NCI-H2107 (cell line): ENCODE data around the gene NTRK3.
"Not testable (repeated sequence)": the region's sequence is repeated elsewhere in the genome, so short reads cannot be mapped to it uniquely, and the experiment has no call there.

Source experiments
- DNase-seq: peaks from one replicate; lab custom pipeline; 2025; lab: John Stamatoyannopoulos, UW

NTRK3 gene

DNA sequence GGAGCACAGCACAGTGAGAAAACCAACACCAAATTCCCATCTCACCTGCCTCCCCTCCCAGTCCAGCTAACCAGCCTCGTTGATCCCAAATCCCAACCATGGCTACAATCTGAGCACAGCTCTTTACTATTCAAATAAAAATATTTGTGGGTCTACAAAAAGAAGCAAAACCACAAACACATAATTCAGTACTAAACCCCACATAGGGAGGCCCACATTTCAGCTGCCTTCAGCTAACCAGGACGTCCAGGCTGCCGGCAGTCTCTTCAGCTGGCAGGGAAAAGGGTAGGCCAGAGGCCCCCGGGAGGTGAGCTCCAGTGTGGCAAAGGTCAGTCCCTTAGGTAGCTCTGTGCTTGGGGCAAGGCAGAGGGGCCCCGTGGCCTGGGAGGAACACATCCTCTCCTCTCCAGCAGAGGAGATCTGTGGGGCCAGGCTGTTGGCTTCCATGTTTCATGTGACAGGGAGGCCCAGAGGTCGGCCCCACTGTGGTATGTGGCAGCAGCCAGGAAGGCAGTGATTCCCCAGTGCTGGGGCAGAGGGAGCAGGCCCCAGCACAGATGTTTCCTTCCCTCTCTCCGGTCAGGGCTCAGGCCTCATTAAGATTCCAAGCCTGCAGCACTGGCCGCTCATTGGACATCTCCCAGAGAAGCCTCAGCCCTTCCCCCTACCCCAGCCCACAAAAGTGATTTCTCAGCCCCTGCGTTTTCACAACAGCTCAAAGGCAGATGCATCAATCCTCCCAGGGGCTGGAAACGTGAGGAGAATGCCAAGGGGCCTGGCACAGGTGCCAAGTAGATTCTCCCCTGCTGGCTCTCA, 381.4 kb downstream of the NTRK3 start:
- no peak for DNase-seq

DNA sequence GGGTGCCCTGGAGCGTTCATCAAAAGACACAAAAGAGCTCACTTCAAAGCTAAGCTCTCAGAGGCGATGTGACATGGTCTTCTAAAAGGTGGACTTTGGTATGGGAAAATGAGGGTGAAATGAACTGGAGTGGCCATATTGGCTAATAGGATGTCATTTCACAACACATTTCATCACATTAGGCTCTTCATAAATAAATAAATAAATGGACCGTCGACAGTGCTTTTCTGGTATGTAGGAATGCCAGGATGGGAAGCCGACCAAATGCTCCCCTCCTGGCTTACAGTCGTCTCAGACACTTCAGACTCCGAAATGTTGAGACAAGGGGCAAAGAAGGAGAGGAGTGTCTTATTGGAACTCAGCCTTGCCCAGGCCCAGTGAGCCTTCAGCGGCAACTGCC, 383.0 kb downstream of the NTRK3 start:
- no peak for DNase-seq

DNA sequence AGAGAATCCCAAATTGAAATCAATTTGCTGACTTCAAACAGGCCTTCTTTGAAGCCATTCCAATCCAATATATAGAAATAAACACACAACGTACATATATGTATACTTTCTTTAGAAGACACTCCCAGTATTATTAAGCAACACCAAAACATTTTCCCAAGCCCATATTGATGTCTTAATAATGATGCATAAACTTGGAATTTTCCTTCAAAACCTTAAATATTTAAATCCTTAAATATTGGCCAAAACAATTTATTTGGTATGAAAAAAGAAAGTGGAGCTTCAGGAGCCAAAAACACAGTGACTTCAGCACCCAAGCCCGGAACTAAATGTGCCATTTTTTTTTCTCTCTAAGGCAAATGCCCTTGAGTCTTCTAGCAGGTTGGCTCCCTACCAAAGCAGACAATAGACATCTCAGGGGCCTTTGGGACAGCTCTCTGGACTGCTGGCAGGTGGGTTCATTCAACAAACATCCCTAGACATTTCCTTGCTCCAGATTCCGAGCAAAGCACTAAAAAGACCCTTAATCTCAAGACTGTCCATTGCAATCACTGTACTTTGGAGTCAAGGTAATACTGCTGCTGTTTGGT, 384.7 kb downstream of the NTRK3 start:
- no peak for DNase-seq

DNA sequence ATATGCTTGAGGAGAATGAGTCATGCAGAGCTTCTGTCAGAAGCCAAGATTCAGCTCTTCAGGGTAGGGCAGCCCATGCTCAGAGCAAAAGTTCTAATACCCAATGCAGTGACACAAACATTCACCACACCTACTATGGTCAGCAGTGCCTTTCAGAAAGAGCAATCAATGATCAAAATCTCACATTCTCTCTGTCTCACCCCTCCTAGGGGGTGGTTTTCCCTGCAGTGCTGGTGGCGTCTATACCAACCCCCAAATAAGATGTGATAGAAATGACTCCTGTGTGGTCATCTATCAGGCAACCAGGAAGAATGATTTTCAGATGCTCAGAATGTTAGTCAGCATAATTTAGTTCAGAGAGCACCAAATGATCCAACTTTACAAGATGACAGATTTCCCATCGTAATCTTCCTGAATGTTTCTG, 385.3 kb downstream of the NTRK3 start:
- no peak for DNase-seq

DNA sequence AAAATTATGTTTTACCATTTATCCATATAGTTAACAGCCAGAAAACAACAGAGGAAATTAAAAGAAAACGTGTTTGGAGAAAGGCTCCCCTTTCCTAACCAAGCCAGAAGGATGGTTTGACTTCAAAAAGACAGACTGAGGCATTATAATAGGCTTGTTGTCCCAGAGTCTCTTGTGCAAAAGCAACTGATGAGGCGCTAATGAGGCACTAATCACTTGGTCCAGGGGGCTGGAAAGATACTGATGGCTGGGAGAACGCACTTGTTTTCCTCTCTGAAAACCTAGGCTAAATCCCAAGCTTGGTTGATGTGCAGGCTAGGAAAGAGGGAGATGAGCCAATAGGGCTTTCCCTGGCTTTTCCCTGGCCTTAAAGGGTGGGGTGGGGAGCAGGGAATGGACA, 389.6 kb downstream of the NTRK3 start:
- DNase-seq: no peak

DNA sequence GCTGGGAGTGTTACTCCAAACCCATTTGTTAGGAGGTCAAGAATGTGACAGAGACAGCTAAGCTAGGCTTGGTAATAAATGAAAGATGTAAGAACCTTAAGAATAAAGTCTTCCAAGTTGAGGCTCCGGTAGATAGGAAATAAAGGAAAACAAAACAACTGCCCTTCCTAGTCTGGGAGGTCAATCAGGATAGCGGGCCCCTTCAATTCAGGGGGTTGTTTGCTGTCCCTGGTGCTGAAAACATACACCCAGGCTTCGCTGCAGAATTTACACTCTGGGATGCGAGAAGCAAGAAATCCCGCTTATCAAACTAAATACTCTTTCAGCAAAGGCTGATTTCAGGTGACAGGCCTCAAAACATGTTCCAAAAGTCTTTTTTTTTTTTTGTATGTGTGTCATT, 393.4 kb downstream of the NTRK3 start:
- DNase-seq: no peak

DNA sequence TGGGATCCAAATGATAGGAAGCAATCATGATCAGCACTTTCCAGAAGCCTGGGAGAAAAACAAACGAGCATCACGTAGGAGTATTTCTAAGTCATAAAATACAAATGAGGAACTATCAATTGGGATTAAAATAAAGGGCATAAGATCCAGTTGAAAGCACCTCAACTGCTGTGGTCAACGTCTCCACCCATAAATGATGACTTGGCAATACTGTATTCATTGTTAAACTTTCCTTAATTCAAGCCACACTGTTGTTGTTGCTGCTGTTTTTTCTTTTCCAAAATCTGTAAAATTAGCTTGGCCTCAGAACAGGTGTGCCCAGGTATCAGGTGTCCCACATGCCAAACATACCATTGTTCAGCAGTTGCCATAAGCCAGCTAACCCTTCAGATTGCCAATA, 395.8 kb downstream of the NTRK3 start:
- no peak for DNase-seq

DNA sequence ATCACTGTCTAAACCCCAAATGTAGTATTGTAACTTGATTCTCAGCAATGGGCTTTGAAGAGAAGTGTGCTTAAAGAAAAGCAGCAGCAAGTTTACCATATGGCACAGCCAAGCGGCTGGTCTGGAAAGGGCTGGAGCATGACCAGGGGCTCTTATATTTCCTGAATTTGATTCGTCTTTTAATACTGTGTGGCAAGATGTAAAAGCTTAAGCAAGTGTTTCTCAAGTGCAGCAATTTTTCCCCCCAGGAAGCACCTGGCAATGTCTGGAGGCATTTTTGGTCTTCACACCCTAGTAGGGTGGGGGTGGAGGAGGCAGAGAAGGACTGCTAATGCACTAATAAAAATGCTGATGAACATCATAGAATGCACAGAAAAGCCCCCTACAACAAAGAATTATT, 397.9 kb downstream of the NTRK3 start:
- no peak for DNase-seq

DNA sequence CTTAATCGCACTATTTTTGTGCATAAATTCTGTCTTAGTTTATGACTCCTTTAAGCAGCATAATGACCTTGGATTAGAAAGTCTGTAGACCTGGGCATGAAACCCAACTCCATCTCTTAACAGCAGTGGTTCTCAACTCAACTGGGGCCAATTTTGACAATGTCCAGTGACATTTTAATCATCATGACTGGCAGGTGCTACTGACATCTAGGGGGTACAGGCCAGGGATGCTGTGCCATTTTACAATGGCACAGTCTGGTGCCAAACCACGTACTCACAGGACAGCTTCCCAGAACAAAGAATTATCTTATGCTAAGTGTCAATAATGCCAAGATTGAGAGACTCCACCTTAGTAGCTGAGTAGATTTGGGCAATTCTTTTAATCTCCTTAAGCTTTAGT, 405.0 kb downstream of the NTRK3 start:
- no peak for DNase-seq

DNA sequence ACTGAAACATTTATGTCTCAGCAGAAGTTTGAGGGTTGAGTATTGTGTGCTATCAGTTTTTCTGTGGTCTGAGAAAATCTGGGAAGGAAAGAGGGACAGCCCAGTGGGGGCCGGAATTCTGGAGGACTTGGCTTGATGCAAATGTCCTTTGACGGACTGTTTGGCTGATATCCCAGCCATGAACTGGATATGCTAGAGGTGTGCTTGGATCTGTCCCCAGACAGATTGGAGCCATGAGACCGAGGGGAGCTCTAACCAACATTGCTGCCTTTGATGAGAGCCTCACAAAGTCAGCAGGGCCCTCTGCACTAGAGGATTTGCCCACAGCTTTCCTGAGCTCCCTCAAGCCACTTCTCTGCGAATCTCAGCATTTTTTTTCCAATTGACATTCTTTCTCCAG, 405.6 kb downstream of the NTRK3 start:
- DNase-seq: no peak

DNA sequence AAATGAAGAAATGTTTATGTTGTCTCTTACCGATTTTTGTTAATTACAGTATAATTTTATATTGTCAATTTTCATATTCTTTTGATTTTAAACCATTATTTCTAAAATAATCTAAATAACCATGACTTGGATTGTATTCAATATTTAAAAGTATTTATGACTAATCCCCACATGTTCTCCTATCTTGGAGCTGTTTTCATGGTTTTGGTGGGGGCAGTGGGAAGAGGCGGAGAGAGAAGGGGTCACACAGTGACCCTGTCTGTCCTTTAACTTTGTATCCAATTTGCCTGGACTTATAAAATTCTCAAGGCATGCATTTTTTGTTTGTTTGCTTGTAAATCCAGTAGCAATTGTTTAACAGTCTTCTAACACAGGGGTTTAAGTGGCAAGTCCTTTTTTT, 407.4 kb downstream of the NTRK3 start:
- no peak for DNase-seq

DNA sequence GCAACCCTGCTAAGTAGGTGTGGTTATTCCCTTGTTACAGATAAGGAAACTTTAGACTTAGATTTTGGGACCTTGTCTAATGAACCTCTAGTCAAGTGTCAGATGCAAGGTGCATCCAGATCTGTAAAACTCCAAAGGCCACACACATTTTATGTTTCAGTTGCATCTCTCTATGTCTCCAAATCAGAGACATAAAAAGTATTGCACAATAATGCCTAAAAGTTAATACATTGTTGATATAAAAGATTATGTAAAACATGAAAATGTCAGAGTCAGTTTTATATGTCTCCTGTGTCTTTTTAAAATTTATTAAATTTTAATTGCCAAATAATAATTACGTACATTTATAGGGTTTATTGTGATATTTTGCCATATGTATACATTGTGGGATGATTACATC, 408.5 kb downstream of the NTRK3 start:
- DNase-seq: no peak

DNA sequence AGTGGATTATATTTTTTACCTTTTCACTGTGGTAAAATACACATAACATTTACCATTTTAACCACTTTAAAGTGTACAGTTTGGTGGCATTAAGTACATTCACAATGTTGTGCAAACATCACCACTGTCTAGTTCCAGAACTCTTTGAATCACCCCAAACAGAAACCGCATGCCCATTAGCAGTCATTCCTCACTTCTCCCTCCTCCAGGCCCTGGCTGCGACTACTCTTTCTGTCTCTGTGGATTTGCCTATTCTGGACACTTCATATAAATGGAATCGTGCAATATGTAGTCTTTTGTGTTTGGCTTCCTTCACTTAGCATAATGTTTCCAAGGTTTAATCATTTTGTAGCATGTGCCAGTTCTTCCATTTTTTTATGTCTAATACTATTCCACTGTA, 409.8 kb downstream of the NTRK3 start:
- DNase-seq: no peak

DNA sequence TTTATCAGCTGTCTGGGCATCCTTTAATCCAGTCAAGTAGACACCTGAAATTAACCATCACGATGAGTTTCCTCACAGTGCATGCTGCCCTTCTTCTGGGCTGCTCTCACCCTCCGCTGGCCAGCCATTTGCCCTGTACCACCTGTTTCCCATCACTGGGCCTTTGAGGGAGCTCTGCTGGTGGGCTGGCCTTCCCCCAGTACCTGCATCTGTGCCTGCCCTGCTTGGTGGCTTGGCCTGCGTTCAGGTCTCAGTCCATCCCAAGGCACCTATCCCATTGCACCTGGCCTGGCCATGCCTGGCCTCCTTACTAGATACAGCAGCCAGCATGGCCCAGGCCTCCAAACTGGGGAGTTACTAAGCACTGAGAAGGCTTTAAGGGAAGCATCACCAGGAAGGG, 413.2 kb downstream of the NTRK3 start:
- no peak for DNase-seq

DNA sequence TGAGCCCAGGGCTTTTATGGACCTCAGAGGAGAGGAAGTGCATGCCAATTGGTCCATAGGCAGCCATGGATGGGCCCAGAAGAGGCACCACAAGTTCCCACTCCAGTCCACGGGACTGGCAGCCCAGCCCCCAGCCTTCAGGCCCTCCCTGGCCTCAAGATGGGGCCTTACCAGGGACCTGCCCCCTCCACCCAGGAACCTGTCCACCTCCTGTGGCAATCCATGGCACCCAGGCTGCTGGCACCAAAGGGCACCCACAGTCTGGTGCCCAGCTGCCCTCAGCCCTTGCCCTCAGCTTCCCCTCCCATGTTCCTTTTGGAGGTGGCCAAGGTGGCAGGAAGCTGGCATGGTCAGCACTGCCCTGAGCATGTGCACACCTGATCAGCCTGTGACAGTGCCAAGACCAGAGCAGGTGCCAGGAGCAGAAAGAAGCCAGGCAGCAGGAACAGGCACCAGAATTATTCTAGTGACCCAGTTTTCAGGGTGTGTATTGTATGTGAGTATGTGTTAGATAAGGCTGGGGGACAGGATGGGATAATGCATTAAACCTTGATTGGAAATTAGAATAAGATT, 415.0 kb downstream of the NTRK3 start:
- no peak for DNase-seq

DNA sequence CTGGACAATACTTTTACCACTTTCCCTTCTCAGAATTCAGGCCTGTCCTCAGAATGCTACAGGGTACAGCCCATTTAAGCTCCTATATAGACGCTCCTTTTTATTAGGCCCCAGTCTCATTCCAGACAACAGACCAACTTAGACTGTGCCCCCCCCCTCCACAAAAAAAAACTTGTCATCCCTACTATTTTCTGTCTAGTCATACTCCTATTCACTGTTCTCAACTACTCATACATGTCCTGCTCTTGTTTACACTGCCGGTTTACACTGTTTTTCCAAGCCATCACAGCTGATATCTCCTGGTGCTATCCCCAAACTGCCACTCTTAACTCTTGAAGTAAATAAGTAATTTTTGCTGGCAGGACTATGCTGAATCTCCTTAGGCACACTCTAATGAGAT, 420.7 kb downstream of the NTRK3 start:
- DNase-seq: not testable (repeated sequence)

DNA sequence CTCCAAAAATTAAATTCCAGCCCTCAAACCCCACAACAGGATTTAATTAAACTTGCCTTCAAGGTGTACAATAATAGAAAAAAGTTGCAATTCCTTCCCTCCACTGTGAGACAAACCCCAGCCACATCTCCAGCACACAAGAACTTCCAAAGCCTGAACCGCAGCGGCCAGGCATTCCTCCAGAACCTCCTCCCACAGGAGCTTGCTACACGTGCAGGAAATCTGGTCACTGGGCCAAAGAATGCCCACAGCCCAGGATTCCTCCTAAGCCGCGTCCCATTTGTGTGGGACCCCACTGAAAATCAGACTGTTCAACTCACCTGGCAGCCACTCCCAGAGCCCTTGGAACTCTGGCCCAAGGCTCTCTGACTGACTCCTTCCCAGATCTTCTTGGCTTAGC, 423.2 kb downstream of the NTRK3 start:
- not testable (repeated sequence) for DNase-seq

DNA sequence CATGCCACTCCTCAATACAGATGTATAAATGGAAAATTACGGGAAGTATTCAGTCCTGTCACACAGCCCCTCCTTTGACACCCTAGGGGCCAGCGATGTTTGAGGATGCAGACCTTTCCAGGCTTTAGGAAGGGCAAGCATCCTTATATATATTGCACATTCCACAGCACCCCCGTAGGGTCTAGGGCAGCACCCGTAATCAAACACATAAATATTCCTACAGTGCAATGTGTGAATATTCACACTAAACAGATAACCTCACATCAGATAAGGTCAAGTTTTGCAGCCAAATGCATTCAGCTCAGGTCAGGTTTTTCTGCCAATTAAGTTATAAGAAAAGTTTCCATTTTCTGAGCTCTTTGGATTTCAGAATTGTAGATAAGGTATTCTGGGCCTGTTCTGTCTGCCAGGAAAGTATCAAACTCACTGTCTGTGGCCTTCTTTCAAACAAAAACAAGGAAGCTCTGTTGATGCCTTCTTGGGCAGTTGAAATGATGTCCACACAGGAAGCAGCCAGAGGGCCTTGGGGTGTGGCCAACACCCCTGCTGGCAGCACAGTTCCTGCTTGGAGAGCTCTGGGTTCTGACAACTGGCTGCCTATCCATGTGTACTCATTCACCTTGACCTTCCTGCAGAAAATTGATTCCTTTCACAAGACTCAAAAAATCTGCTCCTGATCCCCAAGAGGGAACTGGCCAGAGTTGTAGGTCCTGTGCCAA, 427.0 kb downstream of the NTRK3 start:
- DNase-seq: no peak

DNA sequence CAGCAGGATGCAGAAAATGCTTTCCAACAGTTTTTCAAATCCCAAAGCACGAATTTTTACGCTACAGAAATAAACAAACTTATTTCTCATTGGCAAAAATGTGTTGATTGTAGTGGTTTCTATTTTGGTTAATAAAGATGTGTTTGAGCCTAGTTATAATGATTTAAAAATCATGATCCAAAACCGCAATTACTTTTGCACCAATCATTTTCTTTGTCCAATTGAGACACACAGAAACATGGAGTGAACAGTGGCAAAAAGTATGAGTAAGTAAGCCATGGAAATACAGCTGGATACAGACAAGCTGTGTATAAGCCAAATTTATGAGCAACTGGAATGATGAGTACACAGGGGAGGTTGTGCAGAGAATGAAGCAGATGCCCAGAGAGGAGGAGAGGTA, 427.9 kb downstream of the NTRK3 start:
- no peak for DNase-seq

DNA sequence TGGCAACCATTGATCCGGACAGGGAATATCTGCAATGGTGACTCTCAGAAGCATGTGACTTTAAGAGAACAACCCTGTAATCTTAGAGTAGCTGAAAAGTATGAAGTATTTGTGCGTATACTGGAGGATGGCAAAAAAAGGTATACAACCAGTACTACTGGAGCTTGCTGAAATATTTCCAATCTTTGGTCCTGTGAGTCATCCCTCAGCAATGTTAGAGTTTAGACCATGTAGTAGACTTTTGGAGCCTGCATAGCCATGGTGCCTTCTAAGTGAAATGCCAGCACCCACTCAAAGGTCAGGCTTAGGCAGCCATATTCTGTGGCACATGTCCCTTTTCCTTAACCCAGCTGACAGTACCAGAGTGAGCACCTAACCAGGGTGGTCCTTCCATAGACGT, 429.4 kb downstream of the NTRK3 start:
- no peak for DNase-seq

DNA sequence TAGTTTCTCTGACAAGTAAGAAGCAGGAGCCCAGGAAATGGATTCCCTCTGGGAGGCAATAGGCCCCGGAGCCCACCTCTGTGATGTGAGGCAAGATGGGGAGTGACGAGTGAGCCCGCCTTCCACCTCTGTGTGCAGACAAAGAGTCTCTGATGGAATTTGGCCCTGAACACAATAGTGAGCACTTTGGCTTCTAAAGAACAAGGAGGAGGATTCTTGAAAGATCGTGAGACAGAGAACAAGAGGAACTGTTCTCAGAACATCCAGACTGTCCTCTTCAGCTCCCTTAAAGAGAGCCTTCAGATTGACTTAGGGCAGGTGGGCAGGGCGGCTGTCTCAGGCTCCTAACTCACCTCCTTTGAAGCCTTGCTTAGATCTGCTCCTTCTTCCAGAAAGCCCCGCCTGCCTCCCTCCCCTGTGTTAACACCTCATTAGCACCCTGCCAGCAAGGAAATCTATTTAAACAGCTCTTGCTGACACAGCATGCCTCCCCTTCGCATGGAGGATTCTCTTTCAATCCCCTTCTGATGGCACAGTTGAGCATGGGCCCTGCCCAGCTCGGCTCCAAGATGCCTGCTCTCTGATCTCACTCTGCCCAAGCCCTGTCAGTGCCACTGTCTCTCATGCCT, 430.3 kb downstream of the NTRK3 start:
- DNase-seq: no peak

DNA sequence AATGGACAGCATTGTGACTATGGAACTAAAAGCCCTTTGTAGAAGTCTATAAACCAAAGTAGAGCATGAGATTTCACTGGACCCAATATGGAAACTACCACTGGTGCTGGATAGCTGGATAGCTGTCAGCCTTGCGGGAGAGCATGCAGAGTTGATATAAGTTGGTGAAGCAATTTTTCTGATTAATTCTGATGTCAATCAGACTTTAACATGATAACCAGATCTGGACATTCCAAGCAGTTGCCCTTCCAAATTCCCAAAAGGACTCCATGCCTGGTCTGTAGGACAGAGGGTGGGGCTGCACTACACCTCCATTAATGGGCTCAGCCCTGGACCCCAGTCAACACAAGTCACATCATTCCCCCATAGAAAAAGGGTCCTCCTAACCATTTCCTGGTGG, 437.8 kb downstream of the NTRK3 start:
- DNase-seq: no peak

DNA sequence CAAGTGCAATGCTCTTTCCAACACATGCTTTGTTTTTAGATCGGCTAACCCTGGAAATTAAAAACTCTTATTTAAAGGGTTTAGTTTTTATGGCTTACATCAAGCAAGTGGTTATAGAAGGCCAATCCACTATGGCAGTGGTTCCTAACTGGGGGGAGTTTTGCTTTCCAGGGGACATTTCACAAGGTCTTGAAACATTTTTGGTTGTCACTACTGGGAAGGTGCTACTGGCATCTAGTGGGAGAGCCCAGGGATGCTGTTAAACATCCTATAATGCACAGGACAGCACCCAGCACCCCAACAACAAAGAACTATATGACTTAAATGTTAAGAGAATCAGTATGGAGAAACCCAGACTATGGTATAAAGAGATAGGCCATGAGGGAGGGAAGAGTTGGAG, 439.0 kb downstream of the NTRK3 start:
- DNase-seq: no peak
